Stimulated activated CD8-positive, alpha-beta memory T cell treated with anti-CD3 and anti-CD28 coated beads, Interleukin-15, amount 100 ng/mL, for 24 hours (primary cell): Measurements from ENCODE around the gene BLVRB.
A peak's percentile ranks its signal among the peaks of the same experiment; 100 is the strongest.
"Not testable (repeated sequence)": the region's sequence is repeated elsewhere in the genome, so short reads cannot be mapped to it uniquely, and the experiment has no call there.

ENCODE experiments used
- DNase-seq: peaks from one replicate; pipeline ENCODE4 v3.0.0-alpha.2; 2020; ENCODE audit warnings: low read depth

Gene BLVRB

GRCh38 chr19:40486017-40486416, 20.5 kb upstream of the BLVRB start:
- no peak for DNase-seq

GRCh38 chr19:40475878-40476644, 10.5 kb upstream of the BLVRB start:
- DNase-seq: not testable (repeated sequence)

GRCh38 chr19:40474737-40475136, 9.2 kb upstream of the BLVRB start:
- DNase-seq: no peak

- no peak for DNase-seq
Measured at GRCh38 chr19:40472516-40472915, 7.0 kb upstream of the BLVRB start.

- no peak for DNase-seq
Measured at GRCh38 chr19:40471111-40471510, 5.6 kb upstream of the BLVRB start.

- DNase-seq: no peak
Measured at GRCh38 chr19:40469011-40469410, 3.5 kb upstream of the BLVRB start.

- no peak for DNase-seq
Measured at GRCh38 chr19:40466985-40467734, 1.6 kb upstream of the BLVRB start, which contains the start of gene SPTBN4. TSS of gene SPTBN4 (plus strand) at chr19:40467001. CDS start at chr19:40472622, 5,621 bp downstream.

- DNase-seq: peak; percentile 43
Measured at GRCh38 chr19:40466219-40466984, 857 bp upstream of the BLVRB start.

GRCh38 chr19:40465025-40465556, 454 bp downstream of the BLVRB start:
- no peak for DNase-seq

GRCh38 chr19:40464059-40465024, 1.2 kb downstream of the BLVRB start:
- DNase-seq: peak; percentile 40

GRCh38 chr19:40463587-40464037, 1.9 kb downstream of the BLVRB start:
- DNase-seq: not testable (repeated sequence)

- no peak for DNase-seq
Measured at GRCh38 chr19:40461669-40462221, 3.8 kb downstream of the BLVRB start.

GRCh38 chr19:40460185-40460584, 5.4 kb downstream of the BLVRB start:
- no peak for DNase-seq

- no peak for DNase-seq
Measured at GRCh38 chr19:40458597-40458974, 7.0 kb downstream of the BLVRB start.

- DNase-seq: no peak
Measured at GRCh38 chr19:40457953-40458596, 7.5 kb downstream of the BLVRB start.

GRCh38 chr19:40457048-40457447, 8.5 kb downstream of the BLVRB start:
- no peak for DNase-seq

- DNase-seq: not testable (repeated sequence)
Measured at GRCh38 chr19:40453943-40454342, 11.6 kb downstream of the BLVRB start.

GRCh38 chr19:40453151-40453735, 12.3 kb downstream of the BLVRB start:
- DNase-seq: no peak

- DNase-seq: no peak
Measured at GRCh38 chr19:40452016-40452415, 13.5 kb downstream of the BLVRB start.

- DNase-seq: no peak
Measured at GRCh38 chr19:40450664-40451063, 14.9 kb downstream of the BLVRB start.
